ENCODE measurements around the gene RANBP10. TPM values are rescaled to one million over a fixed set of nuclear protein-coding genes. Genes with fewer than 3 reads are reported as not detected.

RANBP10 gene
- total RNA-seq, 1 experiment from 2014 or later, result 25.5 TPM

DNA sequence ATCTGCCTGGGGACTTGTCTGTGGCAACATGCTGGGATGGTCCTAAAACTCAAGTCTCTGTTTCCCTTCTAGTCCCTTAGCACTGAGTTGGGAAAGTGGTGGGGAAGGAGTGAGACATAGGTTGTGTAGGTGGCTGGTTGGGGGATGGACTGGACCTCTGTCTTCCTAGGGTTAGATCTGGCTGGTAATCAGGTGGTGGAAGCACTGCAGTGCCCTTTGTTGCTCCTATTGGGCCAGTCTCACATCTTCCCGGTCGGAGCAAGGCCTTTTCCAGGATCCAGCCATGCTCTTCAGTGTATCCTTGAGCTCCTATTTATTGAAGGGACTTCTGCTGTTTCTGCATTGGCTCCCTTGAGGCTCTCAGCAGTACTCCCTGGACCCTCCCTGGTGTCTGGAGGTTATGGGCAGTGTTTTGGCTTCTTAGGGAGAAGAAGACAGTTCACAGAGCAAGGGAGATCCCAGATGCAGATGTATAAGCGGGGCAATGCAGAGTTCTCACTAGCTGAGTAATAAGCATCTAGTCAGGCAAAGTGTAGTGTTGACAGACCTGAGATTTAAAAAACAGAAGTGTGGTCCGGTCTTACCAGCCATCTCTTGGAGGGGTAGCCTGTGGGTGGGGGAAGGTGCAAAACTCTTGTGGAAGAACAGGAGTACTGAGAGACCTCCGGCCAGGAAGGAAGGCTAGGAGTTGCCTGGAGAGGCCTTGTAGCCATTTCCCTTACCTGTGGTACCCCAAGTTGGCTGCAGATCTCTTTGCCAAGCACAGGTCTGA is 39.1 kb upstream of the RANBP10 start:
- CTCF ChIA-PET, result interaction anchor here (0.6 to 1.6 kb wide), 3 partner anchors 11 to 93 kb away, joined by 3 to 6 read pairs (median 4); no protein-coding TSS in a partner anchor
- TF ChIP-seq, protein P1, sequence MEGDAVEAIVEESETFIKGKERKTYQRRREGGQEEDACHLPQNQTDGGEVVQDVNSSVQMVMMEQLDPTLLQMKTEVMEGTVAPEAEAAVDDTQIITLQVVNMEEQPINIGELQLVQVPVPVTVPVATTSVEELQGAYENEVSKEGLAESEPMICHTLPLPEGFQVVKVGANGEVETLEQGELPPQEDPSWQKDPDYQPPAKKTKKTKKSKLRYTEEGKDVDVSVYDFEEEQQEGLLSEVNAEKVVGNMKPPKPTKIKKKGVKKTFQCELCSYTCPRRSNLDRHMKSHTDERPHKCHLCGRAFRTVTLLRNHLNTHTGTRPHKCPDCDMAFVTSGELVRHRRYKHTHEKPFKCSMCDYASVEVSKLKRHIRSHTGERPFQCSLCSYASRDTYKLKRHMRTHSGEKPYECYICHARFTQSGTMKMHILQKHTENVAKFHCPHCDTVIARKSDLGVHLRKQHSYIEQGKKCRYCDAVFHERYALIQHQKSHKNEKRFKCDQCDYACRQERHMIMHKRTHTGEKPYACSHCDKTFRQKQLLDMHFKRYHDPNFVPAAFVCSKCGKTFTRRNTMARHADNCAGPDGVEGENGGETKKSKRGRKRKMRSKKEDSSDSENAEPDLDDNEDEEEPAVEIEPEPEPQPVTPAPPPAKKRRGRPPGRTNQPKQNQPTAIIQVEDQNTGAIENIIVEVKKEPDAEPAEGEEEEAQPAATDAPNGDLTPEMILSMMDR (IDR thresholded peaks at IDR 0.05; ENCODE audit: unreplicated experiment), result no peak
- intact Hi-C loops (cut with micrococcal nuclease; ENCODE audit: unreplicated experiment), result no loop called here
- DNase-seq, result no peak
- no TSS peak for BruUV-seq (replicated peaks)
- Mint-ChIP-seq H3K9me3 (ENCODE audit: low read depth, unreplicated experiment) (no peaks in the 10 kb centered on the region), H3K4me1 (ENCODE audit: low read depth, unreplicated experiment) (peaks cover 25% of the 10 kb centered on the region), H3K4me3 (ENCODE audit: low read depth, unreplicated experiment) (peak overlapping the region; percentile 87), H3K36me3 (ENCODE audit: insufficient read depth, unreplicated experiment) (peaks cover 68% of the 10 kb centered on the region), H3K27ac (ENCODE audit: unreplicated experiment) (peak overlapping the region; percentile 90), H3K27me3 (ENCODE audit: unreplicated experiment) (no peaks in the 10 kb centered on the region)

DNA sequence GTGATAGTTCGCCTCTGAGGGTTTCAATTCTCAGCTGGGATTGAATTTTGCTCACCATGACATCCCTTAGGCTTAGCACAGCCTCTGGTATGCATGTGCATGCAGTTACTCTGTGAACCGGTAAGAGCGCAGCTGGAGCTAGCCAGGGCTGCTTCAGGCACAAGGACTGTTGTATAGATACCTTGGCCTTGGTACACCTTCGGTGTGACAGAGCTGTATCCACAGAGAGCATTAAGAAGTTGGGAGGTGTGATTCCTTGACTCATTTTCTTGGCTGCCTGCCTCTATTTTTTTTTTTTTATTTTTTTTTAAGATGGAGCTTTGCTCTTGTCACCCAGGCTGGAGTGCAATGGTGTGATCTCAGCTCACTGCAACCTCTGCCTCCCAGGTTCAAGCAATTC is 38.1 kb upstream of the RANBP10 start:
- no peak for DNase-seq
- no peaks in the 10 kb centered on the region for H3K27me3 Mint-ChIP-seq (ENCODE audit: unreplicated experiment)
- intact Hi-C loops (cut with micrococcal nuclease; ENCODE audit: unreplicated experiment), result no loop called here
- TF ChIP-seq, protein P1 (IDR thresholded peaks at IDR 0.05; ENCODE audit: unreplicated experiment), result no peak
- no peak overlapping the region for H3K4me3 Mint-ChIP-seq (ENCODE audit: low read depth, unreplicated experiment)
- peaks cover 58% of the 10 kb centered on the region for H3K36me3 Mint-ChIP-seq (ENCODE audit: insufficient read depth, unreplicated experiment)
- H3K27ac Mint-ChIP-seq (ENCODE audit: unreplicated experiment), result no peak overlapping the region
- H3K9me3 Mint-ChIP-seq (ENCODE audit: low read depth, unreplicated experiment), result no peaks in the 10 kb centered on the region
- no TSS peak for BruUV-seq (replicated peaks)
- peaks cover 25% of the 10 kb centered on the region for H3K4me1 Mint-ChIP-seq (ENCODE audit: low read depth, unreplicated experiment)
- CTCF ChIA-PET, result interaction anchor here (1.1 to 1.6 kb wide), 2 partner anchors 10 to 14 kb away, joined by 3 to 6 read pairs; no protein-coding TSS in a partner anchor

DNA sequence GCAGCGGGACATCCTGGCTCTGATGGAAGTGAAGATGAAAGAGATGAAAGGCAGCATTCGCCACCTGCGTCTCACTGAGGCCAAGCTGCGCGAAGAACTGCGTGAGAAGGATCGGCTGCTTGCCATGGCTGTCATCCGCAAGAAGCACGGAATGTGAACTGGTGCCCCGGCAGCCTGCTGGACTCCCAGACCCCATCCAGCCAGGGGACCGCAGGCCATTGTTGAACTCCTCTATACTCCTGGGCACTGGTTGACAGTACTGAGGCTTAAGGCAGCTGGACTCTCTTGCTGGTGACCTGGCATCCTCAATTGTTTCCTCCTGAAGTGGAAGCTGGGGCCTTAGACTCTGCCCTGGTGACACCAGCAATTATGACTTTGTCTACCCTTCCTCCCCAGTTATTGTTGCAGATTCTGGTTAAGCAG is 37.0 kb upstream of the RANBP10 start:
- H3K27me3 Mint-ChIP-seq (ENCODE audit: unreplicated experiment), result no peaks in the 10 kb centered on the region
- TF ChIP-seq, protein P1 (IDR thresholded peaks at IDR 0.05; ENCODE audit: unreplicated experiment), result no peak
- H3K4me1 Mint-ChIP-seq (ENCODE audit: low read depth, unreplicated experiment), result peaks cover 25% of the 10 kb centered on the region
- H3K4me3 Mint-ChIP-seq (ENCODE audit: low read depth, unreplicated experiment), result peak overlapping the region; percentile 99
- peak overlapping the region; percentile 82 for H3K27ac Mint-ChIP-seq (ENCODE audit: unreplicated experiment)
- CTCF ChIA-PET, result interaction anchor here (0.9 kb wide), 1 partner anchor 28 kb away, joined by 7 read pairs; no protein-coding TSS in a partner anchor
- BruUV-seq (replicated peaks), result TSS peak; percentile 3
- peaks cover 58% of the 10 kb centered on the region for H3K36me3 Mint-ChIP-seq (ENCODE audit: insufficient read depth, unreplicated experiment)
- intact Hi-C loops (cut with micrococcal nuclease; ENCODE audit: unreplicated experiment), result no loop called here
- no peak for DNase-seq
- no peaks in the 10 kb centered on the region for H3K9me3 Mint-ChIP-seq (ENCODE audit: low read depth, unreplicated experiment)

DNA sequence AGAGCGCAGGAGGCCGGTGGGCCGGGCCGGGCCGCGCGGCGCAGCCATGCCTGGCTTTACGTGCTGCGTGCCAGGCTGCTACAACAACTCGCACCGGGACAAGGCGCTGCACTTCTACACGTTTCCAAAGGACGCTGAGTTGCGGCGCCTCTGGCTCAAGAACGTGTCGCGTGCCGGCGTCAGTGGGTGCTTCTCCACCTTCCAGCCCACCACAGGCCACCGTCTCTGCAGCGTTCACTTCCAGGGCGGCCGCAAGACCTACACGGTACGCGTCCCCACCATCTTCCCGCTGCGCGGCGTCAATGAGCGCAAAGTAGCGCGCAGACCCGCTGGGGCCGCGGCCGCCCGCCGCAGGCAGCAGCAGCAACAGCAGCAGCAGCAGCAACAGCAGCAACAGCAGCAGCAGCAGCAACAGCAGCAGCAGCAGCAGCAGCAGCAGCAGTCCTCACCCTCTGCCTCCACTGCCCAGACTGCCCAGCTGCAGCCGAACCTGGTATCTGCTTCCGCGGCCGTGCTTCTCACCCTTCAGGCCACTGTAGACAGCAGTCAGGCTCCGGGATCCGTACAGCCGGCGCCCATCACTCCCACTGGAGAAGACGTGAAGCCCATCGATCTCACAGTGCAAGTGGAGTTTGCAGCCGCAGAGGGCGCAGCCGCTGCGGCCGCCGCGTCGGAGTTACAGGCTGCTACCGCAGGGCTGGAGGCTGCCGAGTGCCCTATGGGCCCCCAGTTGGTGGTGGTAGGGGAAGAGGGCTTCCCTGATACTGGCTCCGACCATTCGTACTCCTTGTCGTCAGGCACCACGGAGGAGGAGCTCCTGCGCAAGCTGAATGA is 36.4 kb upstream of the RANBP10 start:
- H3K9me3 Mint-ChIP-seq (ENCODE audit: low read depth, unreplicated experiment), result no peaks in the 10 kb centered on the region
- intact Hi-C loops (cut with micrococcal nuclease; ENCODE audit: unreplicated experiment), result no loop called here
- H3K27me3 Mint-ChIP-seq (ENCODE audit: unreplicated experiment), result no peaks in the 10 kb centered on the region
- H3K36me3 Mint-ChIP-seq (ENCODE audit: insufficient read depth, unreplicated experiment), result peaks cover 54% of the 10 kb centered on the region
- no TSS peak for BruUV-seq (replicated peaks)
- H3K4me3 Mint-ChIP-seq (ENCODE audit: low read depth, unreplicated experiment), result peak overlapping the region; percentile 99
- TF ChIP-seq, protein P1 (IDR thresholded peaks at IDR 0.05; ENCODE audit: unreplicated experiment), result no peak
- peak; percentile 44 for DNase-seq
- H3K27ac Mint-ChIP-seq (ENCODE audit: unreplicated experiment), result peak overlapping the region; percentile 82
- CTCF ChIA-PET, result interaction anchor here (0.9 kb wide), 1 partner anchor 27 kb away, joined by 7 read pairs; no protein-coding TSS in a partner anchor
- peaks cover 30% of the 10 kb centered on the region for H3K4me1 Mint-ChIP-seq (ENCODE audit: low read depth, unreplicated experiment)

Measured in Calu3 (cell line).